Neuron (in vitro differentiated cells): Measurements from ENCODE around the gene TSPAN14.

ENCODE experiments used
- H2AFZ ChIP-seq: one replicate; pipeline ENCODE4 v1.6.1; 2013; ENCODE audit warnings: low read depth, mild to moderate bottlenecking, inconsistent platforms, low read length, moderate library complexity
- H3K27me3 ChIP-seq: one replicate; pipeline ENCODE4 v1.6.1; 2013; ENCODE audit warnings: low read length; ENCODE audit not compliant: insufficient read depth
- H3K36me3 ChIP-seq: one replicate; pipeline ENCODE4 v1.6.1; 2013; ENCODE audit warnings: low read length; ENCODE audit not compliant: insufficient read depth
- H3K4me1 ChIP-seq: one replicate; pipeline ENCODE4 v1.6.1; 2013; ENCODE audit warnings: low read length; ENCODE audit not compliant: insufficient read depth
- H3K4me3 ChIP-seq: 2 replicates; pipeline ENCODE4 v1.5.1; 2013; ENCODE audit warnings: mild to moderate bottlenecking, low read length, moderate library complexity
- H3K9me3 ChIP-seq: one replicate; pipeline ENCODE4 v1.6.1; 2013; ENCODE audit warnings: low read length

Gene TSPAN14

GRCh38 chr10:80496555-80497172 lies 42.6 kb downstream of the TSPAN14 start:
- Histone ChIP-seq H3K4me3 (no peak overlapping the region), H3K27me3 (no peaks in the 10 kb centered on the region), H3K4me1 (peaks cover 39% of the 10 kb centered on the region), H3K36me3 (peaks cover 28% of the 10 kb centered on the region), H3K9me3 (peaks cover 4% of the 10 kb centered on the region), H2AFZ (no peak overlapping the region)

- no peaks in the 10 kb centered on the region for H3K27me3 ChIP-seq
- peaks cover 20% of the 10 kb centered on the region for H3K36me3 ChIP-seq
- H2AFZ ChIP-seq = no peak overlapping the region
- H3K4me1 ChIP-seq = peaks cover 39% of the 10 kb centered on the region
- no peak overlapping the region for H3K4me3 ChIP-seq
- peaks cover 4% of the 10 kb centered on the region for H3K9me3 ChIP-seq
Measured at GRCh38 chr10:80497187-80498077, 43.3 kb downstream of the TSPAN14 start.

GRCh38 chr10:80498078-80498832 lies 44.1 kb downstream of the TSPAN14 start:
- Histone ChIP-seq H3K4me1 (peaks cover 44% of the 10 kb centered on the region), H3K36me3 (peaks cover 18% of the 10 kb centered on the region)

GRCh38 chr10:80498833-80499741 lies 45.0 kb downstream of the TSPAN14 start:
- no peak overlapping the region for H2AFZ ChIP-seq
- peaks cover 44% of the 10 kb centered on the region for H3K4me1 ChIP-seq
- H3K36me3 ChIP-seq = peaks cover 16% of the 10 kb centered on the region
- H3K27me3 ChIP-seq = no peaks in the 10 kb centered on the region
- no peak overlapping the region for H3K4me3 ChIP-seq
- H3K9me3 ChIP-seq = peaks cover 4% of the 10 kb centered on the region

More at GRCh38 chr10:80498078-80498832, 44.1 kb downstream of the TSPAN14 start:
- Histone ChIP-seq H3K9me3 (peaks cover 4% of the 10 kb centered on the region), H2AFZ (no peak overlapping the region), H3K27me3 (no peaks in the 10 kb centered on the region), H3K4me3 (no peak overlapping the region)

- Histone ChIP-seq H3K27me3 (no peaks in the 10 kb centered on the region), H3K9me3 (no peaks in the 10 kb centered on the region), H3K4me3 (no peak overlapping the region), H3K4me1 (peaks cover 48% of the 10 kb centered on the region), H3K36me3 (peaks cover 4% of the 10 kb centered on the region), H2AFZ (no peak overlapping the region)
Measured at GRCh38 chr10:80500572-80501380, 46.7 kb downstream of the TSPAN14 start.

GRCh38 chr10:80501381-80501912 lies 47.3 kb downstream of the TSPAN14 start:
- Histone ChIP-seq H3K4me3 (no peak overlapping the region), H2AFZ (no peak overlapping the region), H3K9me3 (no peaks in the 10 kb centered on the region), H3K36me3 (no peaks in the 10 kb centered on the region), H3K27me3 (no peaks in the 10 kb centered on the region), H3K4me1 (peaks cover 48% of the 10 kb centered on the region)

- Histone ChIP-seq H2AFZ (no peak overlapping the region), H3K36me3 (peaks cover 2% of the 10 kb centered on the region), H3K4me1 (peaks cover 48% of the 10 kb centered on the region), H3K27me3 (no peaks in the 10 kb centered on the region), H3K4me3 (no peak overlapping the region), H3K9me3 (no peaks in the 10 kb centered on the region)
Measured at GRCh38 chr10:80501913-80502521, 47.9 kb downstream of the TSPAN14 start.

- Histone ChIP-seq H3K4me3 (no peak overlapping the region), H2AFZ (no peak overlapping the region), H3K9me3 (no peaks in the 10 kb centered on the region), H3K27me3 (no peaks in the 10 kb centered on the region), H3K36me3 (peaks cover 8% of the 10 kb centered on the region), H3K4me1 (peaks cover 42% of the 10 kb centered on the region)
Measured at GRCh38 chr10:80502621-80503583, 48.8 kb downstream of the TSPAN14 start.

GRCh38 chr10:80503584-80504157 lies 49.6 kb downstream of the TSPAN14 start:
- no peaks in the 10 kb centered on the region for H3K27me3 ChIP-seq
- no peaks in the 10 kb centered on the region for H3K9me3 ChIP-seq
- no peak overlapping the region for H3K4me3 ChIP-seq
- H2AFZ ChIP-seq = no peak overlapping the region
- peaks cover 13% of the 10 kb centered on the region for H3K36me3 ChIP-seq
- peaks cover 35% of the 10 kb centered on the region for H3K4me1 ChIP-seq

- peaks cover 28% of the 10 kb centered on the region for H3K4me1 ChIP-seq
Measured at GRCh38 chr10:80504158-80504811, 50.2 kb downstream of the TSPAN14 start.

More at GRCh38 chr10:80504158-80504811, 50.2 kb downstream of the TSPAN14 start:
- Histone ChIP-seq H2AFZ (no peak overlapping the region), H3K36me3 (peaks cover 19% of the 10 kb centered on the region), H3K27me3 (no peaks in the 10 kb centered on the region), H3K4me3 (no peak overlapping the region), H3K9me3 (no peaks in the 10 kb centered on the region)
